C4-2B (cell line): ENCODE data around the gene HBP1.

Experiments
- H3K27ac ChIP-seq: fragments of 450-650 bp; 2 replicates; pipeline ENCODE4 v1.5.1; 2017
- ZFX ChIP-seq: fragments of 450-650 bp; IDR thresholded peaks from 2 replicates; pipeline ENCODE4 v1.6.1; 2017
- TF ChIP-seq, protein P1 (sequence below): fragments of 450-650 bp; conservative IDR thresholded peaks from 2 replicates; pipeline ENCODE4 v1.5.1; 2017; ENCODE audit warnings: mild to moderate bottlenecking

The HBP1 gene

DNA sequence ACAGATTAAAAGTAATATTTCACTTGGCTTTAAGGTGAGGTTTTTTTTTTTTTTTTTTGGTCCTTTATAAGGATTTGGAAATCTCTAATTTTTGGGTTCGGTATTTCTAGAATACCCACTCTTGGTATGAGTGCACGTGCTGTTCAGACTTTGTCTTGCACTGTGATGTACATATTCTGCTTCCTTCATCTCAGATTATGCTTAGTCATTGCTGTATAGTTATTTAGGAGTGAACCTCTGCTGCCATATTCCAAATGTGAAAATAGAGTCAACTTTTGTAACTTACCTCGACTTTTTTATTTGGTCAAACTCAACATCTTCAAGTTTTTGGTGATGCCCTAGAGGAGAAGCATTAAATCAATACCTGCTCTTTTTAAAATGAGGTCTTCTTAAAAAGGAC lies 40.1 kb upstream of the HBP1 start:
- TF ChIP-seq, protein P1, sequence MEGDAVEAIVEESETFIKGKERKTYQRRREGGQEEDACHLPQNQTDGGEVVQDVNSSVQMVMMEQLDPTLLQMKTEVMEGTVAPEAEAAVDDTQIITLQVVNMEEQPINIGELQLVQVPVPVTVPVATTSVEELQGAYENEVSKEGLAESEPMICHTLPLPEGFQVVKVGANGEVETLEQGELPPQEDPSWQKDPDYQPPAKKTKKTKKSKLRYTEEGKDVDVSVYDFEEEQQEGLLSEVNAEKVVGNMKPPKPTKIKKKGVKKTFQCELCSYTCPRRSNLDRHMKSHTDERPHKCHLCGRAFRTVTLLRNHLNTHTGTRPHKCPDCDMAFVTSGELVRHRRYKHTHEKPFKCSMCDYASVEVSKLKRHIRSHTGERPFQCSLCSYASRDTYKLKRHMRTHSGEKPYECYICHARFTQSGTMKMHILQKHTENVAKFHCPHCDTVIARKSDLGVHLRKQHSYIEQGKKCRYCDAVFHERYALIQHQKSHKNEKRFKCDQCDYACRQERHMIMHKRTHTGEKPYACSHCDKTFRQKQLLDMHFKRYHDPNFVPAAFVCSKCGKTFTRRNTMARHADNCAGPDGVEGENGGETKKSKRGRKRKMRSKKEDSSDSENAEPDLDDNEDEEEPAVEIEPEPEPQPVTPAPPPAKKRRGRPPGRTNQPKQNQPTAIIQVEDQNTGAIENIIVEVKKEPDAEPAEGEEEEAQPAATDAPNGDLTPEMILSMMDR, result no peak
- no peak for TF ChIP-seq ZFX

DNA sequence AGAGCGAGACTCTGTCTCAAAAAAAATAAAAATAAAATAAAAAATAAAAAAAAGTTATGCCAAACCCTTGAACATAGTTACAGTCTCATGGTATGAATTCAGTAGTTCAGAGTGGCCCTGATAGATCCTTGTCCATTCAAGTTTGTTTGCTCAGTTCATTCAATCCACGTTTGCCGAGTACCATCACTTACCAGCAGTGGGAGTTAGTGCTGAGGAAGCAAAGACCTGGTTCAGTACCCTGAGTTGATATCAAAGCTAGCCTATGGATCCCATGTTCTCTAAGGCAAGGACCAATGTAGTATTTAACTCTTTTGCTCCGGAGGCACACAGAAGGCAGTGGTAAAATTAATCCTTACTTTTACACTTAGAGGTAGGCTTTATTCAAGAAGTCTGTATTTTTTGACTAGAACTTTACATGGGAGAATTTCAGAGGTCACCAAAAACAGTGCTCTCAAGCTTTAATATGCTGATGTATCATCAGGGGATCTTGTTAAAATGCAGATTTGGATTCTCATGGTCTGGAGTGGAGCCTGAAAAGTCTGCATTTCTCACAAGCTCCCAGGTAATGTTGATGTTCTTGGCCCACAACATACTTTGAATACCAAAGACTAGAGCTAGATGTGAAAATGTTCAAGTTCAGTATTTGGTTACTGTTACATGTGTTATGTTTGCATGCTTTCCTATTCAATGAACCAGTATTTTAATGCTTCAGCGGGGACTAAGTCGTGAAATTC lies 38.1 kb upstream of the HBP1 start:
- TF ChIP-seq, protein P1, result peak; percentile 30
- no peak for TF ChIP-seq ZFX
- H3K27ac ChIP-seq, result no peak overlapping the region

More for the DNA sequence above, 40.1 kb upstream of the HBP1 start:
- H3K27ac ChIP-seq, result no peak overlapping the region

DNA sequence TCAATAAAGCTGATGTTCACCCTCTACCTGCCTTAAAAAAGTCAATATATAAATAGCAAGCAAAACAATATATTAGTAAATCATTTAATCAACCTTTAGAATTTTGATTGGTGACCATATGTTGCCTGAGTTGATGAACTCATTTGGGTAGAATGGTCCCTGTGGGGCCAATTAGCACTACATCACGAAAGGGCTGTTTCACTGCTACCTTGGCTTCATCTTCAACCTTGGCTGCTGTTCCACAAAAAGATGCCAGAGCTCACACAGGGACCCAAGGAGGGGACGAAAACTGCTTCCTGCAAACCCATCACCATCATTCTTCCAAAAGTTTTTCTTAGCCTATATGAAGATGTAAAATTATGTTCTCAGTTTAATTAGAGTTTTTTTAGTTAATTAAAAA lies 35.4 kb upstream of the HBP1 start:
- no peak for TF ChIP-seq ZFX
- TF ChIP-seq, protein P1, result no peak
- H3K27ac ChIP-seq, result no peak overlapping the region

DNA sequence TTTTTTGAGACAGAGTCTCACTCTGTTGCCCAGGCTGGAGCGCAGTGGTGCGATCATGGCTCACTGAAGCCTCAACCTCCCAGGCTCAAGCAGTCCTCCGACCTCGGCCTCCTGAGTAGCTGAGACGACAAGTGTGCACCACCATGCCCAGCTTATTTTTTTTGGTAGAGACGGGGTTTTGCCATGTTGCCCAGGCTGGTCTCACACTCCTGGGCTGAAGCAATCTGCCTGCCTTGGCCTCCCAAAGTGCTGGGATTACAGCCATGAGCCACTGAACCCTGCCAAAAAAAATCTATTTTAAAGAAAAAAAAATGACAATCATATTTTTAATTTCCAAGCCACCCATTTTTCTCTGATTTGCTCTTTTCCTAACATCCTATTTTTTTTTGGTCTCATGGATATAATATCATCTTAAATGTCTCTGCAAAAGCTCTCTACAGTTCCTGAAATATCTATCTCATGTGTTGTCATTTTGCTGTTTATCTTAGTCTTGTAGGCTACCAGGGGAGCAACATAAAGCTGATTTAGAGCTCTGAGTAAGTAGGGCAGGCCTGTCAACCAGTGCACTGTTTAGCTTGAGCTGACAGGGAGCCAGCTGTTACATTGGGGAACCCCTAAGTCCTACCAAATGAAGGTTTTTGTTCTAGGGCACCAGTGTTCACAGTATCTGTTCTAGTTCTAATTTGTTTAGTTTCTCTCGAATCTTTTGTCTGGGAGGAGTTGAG lies 29.9 kb upstream of the HBP1 start:
- no peak overlapping the region for H3K27ac ChIP-seq

DNA sequence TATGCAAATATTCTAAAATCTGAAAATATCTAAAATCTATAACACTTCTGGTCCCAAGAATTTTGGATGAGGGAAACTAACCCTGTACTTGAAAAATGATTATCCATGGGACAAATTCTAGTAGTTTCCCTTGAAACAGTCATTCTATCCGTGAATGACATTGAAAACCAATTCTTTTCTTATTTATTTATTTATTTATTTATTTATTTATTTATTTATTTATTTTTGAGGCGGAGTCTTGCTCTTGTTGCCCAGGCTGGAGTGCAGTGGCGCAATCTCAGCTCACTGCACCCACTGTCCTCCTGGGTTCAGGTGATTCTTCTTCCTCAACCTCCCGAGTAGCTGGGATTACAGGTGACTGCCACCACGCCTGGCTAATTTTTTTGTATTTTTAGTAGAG lies 24.9 kb upstream of the HBP1 start:
- H3K27ac ChIP-seq, result peak overlapping the region; percentile 40; the same call in 1 of the 2 replicates

More for the DNA sequence above, 29.9 kb upstream of the HBP1 start:
- TF ChIP-seq, protein P1, result no peak
- no peak for TF ChIP-seq ZFX

GRCh38 chr7:107145067-107145838 lies 23.6 kb upstream of the HBP1 start:
- no peak overlapping the region for H3K27ac ChIP-seq
- TF ChIP-seq ZFX, result no peak
- TF ChIP-seq, protein P1, result no peak

GRCh38 chr7:107147464-107148393 lies 21.1 kb upstream of the HBP1 start:
- no peak for TF ChIP-seq ZFX
- TF ChIP-seq, protein P1, result peak; percentile 93
- H3K27ac ChIP-seq, result no peak overlapping the region
